Glutamatergic neuron (in vitro differentiated cells): ENCODE data around the gene DROSHA. TPM values are rescaled to one million over a fixed set of nuclear protein-coding genes. Genes with fewer than 3 reads are reported as not detected.

Source experiments
- DNase-seq: peaks from one replicate; pipeline ENCODE4 v3.0.0; 2022
- H3K27ac Mint-ChIP-seq: one replicate; pipeline ENCODE4 v1.8.0; 2020; ENCODE audit warnings: mild to moderate bottlenecking, mixed read lengths, inconsistent platforms; ENCODE audit not compliant: unreplicated experiment
- H3K27me3 Mint-ChIP-seq: one replicate; pipeline ENCODE4 v1.8.0; 2020; ENCODE audit warnings: mild to moderate bottlenecking, moderate library complexity, mixed read lengths, inconsistent platforms; ENCODE audit not compliant: unreplicated experiment
- H3K36me3 Mint-ChIP-seq: one replicate; pipeline ENCODE4 v1.8.0; 2020; ENCODE audit warnings: mild to moderate bottlenecking, mixed read lengths, inconsistent platforms; ENCODE audit not compliant: unreplicated experiment
- H3K4me1 Mint-ChIP-seq: one replicate; pipeline ENCODE4 v1.8.0; 2020; ENCODE audit warnings: mild to moderate bottlenecking, low read depth, mixed read lengths, inconsistent platforms; ENCODE audit not compliant: unreplicated experiment
- H3K4me3 Mint-ChIP-seq: one replicate; pipeline ENCODE4 v1.8.0; 2020; ENCODE audit warnings: mild to moderate bottlenecking, mixed read lengths, inconsistent platforms; ENCODE audit not compliant: unreplicated experiment
- H3K9me3 Mint-ChIP-seq: one replicate; pipeline ENCODE4 v1.8.0; 2020; ENCODE audit warnings: mild to moderate bottlenecking, moderate library complexity, mixed read lengths, inconsistent platforms; ENCODE audit not compliant: unreplicated experiment
- CTCF ChIP-seq: fragments of 200-600 bp; sonication (generic); IDR thresholded peaks from one replicate; pipeline ENCODE4 v1.5.0; 2021; ENCODE audit not compliant: partially characterized antibody, unreplicated experiment
- total RNA-seq: library from RNA; stranded (reverse); fragmentation: NEBNext Ultra II Directional; extraction: Animal tissue kit (Norgen Biotek cat#: 25700); gene quantifications from one replicate; pipeline ENCODE4 v1.2.1, GENCODE V29; 2021; ENCODE audit not compliant: unreplicated experiment

Gene DROSHA
- total RNA-seq, 1 donor from 2014 or later: 102 TPM

GRCh38 chr5:31382051-31382878 lies 149.6 kb downstream of the DROSHA start:
- DNase-seq: no peak
- TF ChIP-seq CTCF: no peak
- H3K9me3 Mint-ChIP-seq: peaks cover 2% of the 10 kb centered on the region
- H3K27ac Mint-ChIP-seq: no peak overlapping the region
- no peak overlapping the region for H3K4me3 Mint-ChIP-seq
- no peaks in the 10 kb centered on the region for H3K36me3 Mint-ChIP-seq
- no peaks in the 10 kb centered on the region for H3K4me1 Mint-ChIP-seq
- H3K27me3 Mint-ChIP-seq: peaks cover 2% of the 10 kb centered on the region

GRCh38 chr5:31381299-31381698 lies 150.6 kb downstream of the DROSHA start:
- no peaks in the 10 kb centered on the region for H3K36me3 Mint-ChIP-seq
- peaks cover 2% of the 10 kb centered on the region for H3K9me3 Mint-ChIP-seq
- H3K4me3 Mint-ChIP-seq: no peak overlapping the region
- TF ChIP-seq CTCF: no peak
- H3K27ac Mint-ChIP-seq: no peak overlapping the region
- H3K27me3 Mint-ChIP-seq: peaks cover 2% of the 10 kb centered on the region
- no peak for DNase-seq
- H3K4me1 Mint-ChIP-seq: no peaks in the 10 kb centered on the region

GRCh38 chr5:31380049-31380448 lies 151.8 kb downstream of the DROSHA start:
- no peak for DNase-seq
- no peaks in the 10 kb centered on the region for H3K36me3 Mint-ChIP-seq
- peaks cover 2% of the 10 kb centered on the region for H3K9me3 Mint-ChIP-seq
- H3K27ac Mint-ChIP-seq: no peak overlapping the region
- no peak for TF ChIP-seq CTCF
- H3K4me3 Mint-ChIP-seq: no peak overlapping the region
- peaks cover 2% of the 10 kb centered on the region for H3K27me3 Mint-ChIP-seq
- no peaks in the 10 kb centered on the region for H3K4me1 Mint-ChIP-seq

GRCh38 chr5:31378838-31379237 lies 153.1 kb downstream of the DROSHA start:
- no peak overlapping the region for H3K4me3 Mint-ChIP-seq
- no peak for DNase-seq
- TF ChIP-seq CTCF: no peak
- peaks cover 2% of the 10 kb centered on the region for H3K27me3 Mint-ChIP-seq
- no peaks in the 10 kb centered on the region for H3K4me1 Mint-ChIP-seq
- no peak overlapping the region for H3K27ac Mint-ChIP-seq
- peaks cover 2% of the 10 kb centered on the region for H3K9me3 Mint-ChIP-seq
- no peaks in the 10 kb centered on the region for H3K36me3 Mint-ChIP-seq

- no peak for DNase-seq
- no peaks in the 10 kb centered on the region for H3K36me3 Mint-ChIP-seq
- no peak overlapping the region for H3K27ac Mint-ChIP-seq
- H3K4me3 Mint-ChIP-seq: no peak overlapping the region
- no peak for TF ChIP-seq CTCF
- peaks cover 2% of the 10 kb centered on the region for H3K27me3 Mint-ChIP-seq
- H3K4me1 Mint-ChIP-seq: no peaks in the 10 kb centered on the region
- H3K9me3 Mint-ChIP-seq: peaks cover 2% of the 10 kb centered on the region
These were observed 153.8 kb downstream of the DROSHA start for GRCh38 chr5:31378136-31378535.
